C4-2B (cell line): ENCODE results near the gene LMO7.

ENCODE experiments used
- ZFX ChIP-seq: fragments of 450-650 bp; IDR thresholded peaks from 2 replicates; pipeline ENCODE4 v1.6.1; 2017
- TF ChIP-seq, protein P1 (sequence below): fragments of 450-650 bp; conservative IDR thresholded peaks from 2 replicates; pipeline ENCODE4 v1.5.1; 2017; ENCODE audit warnings: mild to moderate bottlenecking

DNA sequence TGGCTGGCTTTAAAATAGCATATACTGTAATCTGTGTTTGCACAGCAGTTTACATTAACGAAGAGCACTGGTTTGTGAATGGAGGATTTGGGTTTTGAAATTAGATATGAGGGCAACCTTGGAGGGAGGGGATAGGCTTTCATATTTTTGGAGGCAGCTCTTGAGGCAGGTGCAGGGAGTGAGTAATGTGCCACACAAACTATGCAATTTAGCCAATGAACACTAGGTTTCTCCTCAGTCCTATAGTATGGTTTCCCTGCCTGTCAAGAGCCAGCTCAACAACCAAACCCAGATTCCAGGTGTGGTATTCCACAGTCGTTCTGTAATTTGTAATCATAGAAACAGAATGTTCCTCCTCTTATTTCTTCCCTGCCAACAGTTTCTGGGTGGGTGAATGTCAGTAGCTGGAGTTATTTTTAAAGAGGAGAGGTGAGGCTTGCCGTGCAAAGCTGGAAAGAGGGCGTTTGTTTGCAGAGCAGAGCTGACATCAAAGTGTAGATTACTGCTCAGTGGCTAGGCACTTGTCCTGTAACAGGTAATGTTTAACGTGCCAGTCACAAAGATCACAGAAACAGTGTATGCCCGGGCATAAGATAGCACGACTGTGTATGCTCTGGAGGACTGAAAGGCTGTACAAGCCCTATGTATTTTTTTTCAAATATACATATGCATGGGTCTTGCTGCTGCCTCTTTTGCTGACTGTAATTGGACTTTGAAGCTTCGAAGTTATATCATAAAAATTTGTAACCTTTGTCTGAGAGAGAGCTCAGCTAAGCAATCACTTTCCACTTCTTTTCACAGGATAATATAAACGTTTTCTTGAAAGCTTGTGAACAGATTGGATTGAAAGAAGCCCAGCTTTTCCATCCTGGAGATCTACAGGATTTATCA is 124.2 kb downstream of the LMO7 start:
- TF ChIP-seq, protein P1, sequence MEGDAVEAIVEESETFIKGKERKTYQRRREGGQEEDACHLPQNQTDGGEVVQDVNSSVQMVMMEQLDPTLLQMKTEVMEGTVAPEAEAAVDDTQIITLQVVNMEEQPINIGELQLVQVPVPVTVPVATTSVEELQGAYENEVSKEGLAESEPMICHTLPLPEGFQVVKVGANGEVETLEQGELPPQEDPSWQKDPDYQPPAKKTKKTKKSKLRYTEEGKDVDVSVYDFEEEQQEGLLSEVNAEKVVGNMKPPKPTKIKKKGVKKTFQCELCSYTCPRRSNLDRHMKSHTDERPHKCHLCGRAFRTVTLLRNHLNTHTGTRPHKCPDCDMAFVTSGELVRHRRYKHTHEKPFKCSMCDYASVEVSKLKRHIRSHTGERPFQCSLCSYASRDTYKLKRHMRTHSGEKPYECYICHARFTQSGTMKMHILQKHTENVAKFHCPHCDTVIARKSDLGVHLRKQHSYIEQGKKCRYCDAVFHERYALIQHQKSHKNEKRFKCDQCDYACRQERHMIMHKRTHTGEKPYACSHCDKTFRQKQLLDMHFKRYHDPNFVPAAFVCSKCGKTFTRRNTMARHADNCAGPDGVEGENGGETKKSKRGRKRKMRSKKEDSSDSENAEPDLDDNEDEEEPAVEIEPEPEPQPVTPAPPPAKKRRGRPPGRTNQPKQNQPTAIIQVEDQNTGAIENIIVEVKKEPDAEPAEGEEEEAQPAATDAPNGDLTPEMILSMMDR, result peak; percentile 9; the same call in 1 of the 2 replicates
- TF ChIP-seq ZFX, result no peak
